ENCODE measurements around the gene TYRO3. TPM values are rescaled to one million over a fixed set of nuclear protein-coding genes. Genes with fewer than 3 reads are reported as not detected.

The TYRO3 gene
- total and polyA plus RNA-seq, 7 donors: 1.4 to 6.6 (median 4.2) TPM

GRCh38 chr15:41572866-41573265 lies 13.9 kb downstream of the TYRO3 start:
- H3K27me3 ChIP-seq: no peaks in the 10 kb centered on the region
- no peak for DNase-seq
- H3K27ac ChIP-seq: no peak overlapping the region
- no peaks in the 10 kb centered on the region for H3K9me3 ChIP-seq
- no peak for TF ChIP-seq CTCF (IDR thresholded peaks at IDR 0.05)
- TF ChIP-seq POLR2AphosphoS5 (IDR thresholded peaks at IDR 0.05): no peak
- no peak for TF ChIP-seq POLR2A (IDR thresholded peaks at IDR 0.05)
- TF ChIP-seq EP300 (IDR thresholded peaks at IDR 0.05): no peak
- H3K36me3 ChIP-seq: peaks cover 0 to 5% (median 0%) of the 10 kb centered on the region in 4 donors
- 94 to 96% methylated on average over 8 of the region's 8 CpGs for WGBS, 2 donors
- H3K4me3 ChIP-seq: no peak overlapping the region
- no peaks in the 10 kb centered on the region for H3K4me1 ChIP-seq
- intact Hi-C loops (cut with DNase I): no loop called here

- WGBS, 2 donors: 94 to 95% methylated on average over 13 of the region's 13 CpGs
- intact Hi-C loops (cut with DNase I): no loop called here
- TF ChIP-seq CTCF (IDR thresholded peaks at IDR 0.05): no peak
- no peak for TF ChIP-seq EP300 (IDR thresholded peaks at IDR 0.05)
- no peak for TF ChIP-seq POLR2AphosphoS5 (IDR thresholded peaks at IDR 0.05)
- no peak for TF ChIP-seq POLR2A (IDR thresholded peaks at IDR 0.05)
- Histone ChIP-seq H3K4me1 (peaks cover 0 to 5% (median 0%) of the 10 kb centered on the region in 4 donors), H3K27ac (no peak overlapping the region), H3K9me3 (no peaks in the 10 kb centered on the region), H3K27me3 (no peaks in the 10 kb centered on the region), H3K4me3 (no peak overlapping the region), H3K36me3 (peaks cover 0 to 5% (median 0%) of the 10 kb centered on the region in 4 donors)
- no peak for DNase-seq
Measured at GRCh38 chr15:41573396-41573795, 14.4 kb downstream of the TYRO3 start.

- intact Hi-C loops (cut with DNase I): no loop called here
- no peak overlapping the region for H3K27ac ChIP-seq
- DNase-seq: no peak
- H3K36me3 ChIP-seq: peaks cover 0 to 5% (median 0%) of the 10 kb centered on the region in 4 donors
- 90 to 93% methylated on average over 2 of the region's 2 CpGs for WGBS, 2 donors
- no peaks in the 10 kb centered on the region for H3K9me3 ChIP-seq
- no peak overlapping the region for H3K4me3 ChIP-seq
- no peak for TF ChIP-seq POLR2A (IDR thresholded peaks at IDR 0.05)
- TF ChIP-seq EP300 (IDR thresholded peaks at IDR 0.05): no peak
- no peak for TF ChIP-seq CTCF (IDR thresholded peaks at IDR 0.05)
- no peak for TF ChIP-seq POLR2AphosphoS5 (IDR thresholded peaks at IDR 0.05)
- no peaks in the 10 kb centered on the region for H3K27me3 ChIP-seq
- H3K4me1 ChIP-seq: peaks cover 0 to 6% (median 0%) of the 10 kb centered on the region in 4 donors
Measured at GRCh38 chr15:41574158-41574557, 15.1 kb downstream of the TYRO3 start.

GRCh38 chr15:41575282-41575681 lies 16.3 kb downstream of the TYRO3 start:
- Histone ChIP-seq H3K27ac (no peak overlapping the region), H3K36me3 (peaks cover 0 to 5% (median 0%) of the 10 kb centered on the region in 4 donors), H3K4me1 (peaks cover 0 to 6% (median 0%) of the 10 kb centered on the region in 4 donors), H3K4me3 (no peak overlapping the region), H3K9me3 (no peaks in the 10 kb centered on the region), H3K27me3 (no peaks in the 10 kb centered on the region)
- intact Hi-C loops (cut with DNase I): no loop called here
- WGBS, 2 donors: 87 to 93% methylated on average over 6 of the region's 6 CpGs
- no peak for DNase-seq
- TF ChIP-seq POLR2AphosphoS5 (IDR thresholded peaks at IDR 0.05) (no peak), POLR2A (IDR thresholded peaks at IDR 0.05) (no peak), EP300 (IDR thresholded peaks at IDR 0.05) (no peak), CTCF (IDR thresholded peaks at IDR 0.05) (no peak)
